ENCODE results near the gene DCLK1. TPM values are rescaled to one million over a fixed set of nuclear protein-coding genes. Genes with fewer than 3 reads are reported as not detected.

Gene DCLK1
- total RNA-seq, 1 experiment from 2014 or later: 2.2 TPM

- Histone ChIP-seq H3K27ac (no peak overlapping the region), H3K4me3 (no peak overlapping the region)
- DNase-seq (ENCODE audit: low read depth in 1 of 2, low spot score in 2 of 2): no peak
These were observed 189.8 kb downstream of the DCLK1 start for GRCh38 chr13:35941374-35941773.

GRCh38 chr13:35940734-35941133 lies 190.4 kb downstream of the DCLK1 start:
- Histone ChIP-seq H3K4me1 (replicated peaks) (no peaks in the 10 kb centered on the region), H3K27me3 (replicated peaks) (no peaks in the 10 kb centered on the region), H3K4me3 (no peak overlapping the region), H3K9me3 (replicated peaks) (0 out of 2 replicates have a peak, but pooled peaks cover 4% of the 10 kb centered on the region), H3K36me3 (no peaks in the 10 kb centered on the region), H3K27ac (no peak overlapping the region)
- no peak for DNase-seq (ENCODE audit: low read depth in 1 of 2, low spot score in 2 of 2)

More at GRCh38 chr13:35941374-35941773, 189.8 kb downstream of the DCLK1 start:
- H3K27me3 ChIP-seq (replicated peaks): no peaks in the 10 kb centered on the region
- no peaks in the 10 kb centered on the region for H3K4me1 ChIP-seq (replicated peaks)
- no peaks in the 10 kb centered on the region for H3K36me3 ChIP-seq
- H3K9me3 ChIP-seq (replicated peaks): 0 out of 2 replicates have a peak, but pooled peaks cover 4% of the 10 kb centered on the region

- DNase-seq (ENCODE audit: low read depth in 1 of 2, low spot score in 2 of 2): no peak
- Histone ChIP-seq H3K36me3 (no peaks in the 10 kb centered on the region), H3K27ac (no peak overlapping the region), H3K4me1 (replicated peaks) (no peaks in the 10 kb centered on the region), H3K4me3 (no peak overlapping the region), H3K9me3 (replicated peaks) (no peaks in the 10 kb centered on the region), H3K27me3 (replicated peaks) (no peaks in the 10 kb centered on the region)
These were observed 194.8 kb downstream of the DCLK1 start for GRCh38 chr13:35936246-35936978.

- H3K36me3 ChIP-seq: no peaks in the 10 kb centered on the region
- no peak for DNase-seq (ENCODE audit: low read depth in 1 of 2, low spot score in 2 of 2)
- H3K4me1 ChIP-seq (replicated peaks): peaks cover 10% of the 10 kb centered on the region
- H3K27ac ChIP-seq: no peak overlapping the region
- no peak overlapping the region for H3K4me3 ChIP-seq
- no peaks in the 10 kb centered on the region for H3K27me3 ChIP-seq (replicated peaks)
- no peaks in the 10 kb centered on the region for H3K9me3 ChIP-seq (replicated peaks)
These were observed 200.2 kb downstream of the DCLK1 start for GRCh38 chr13:35930665-35931631.

- Histone ChIP-seq H3K4me1 (replicated peaks) (peaks cover 26% of the 10 kb centered on the region), H3K36me3 (no peaks in the 10 kb centered on the region), H3K4me3 (no peak overlapping the region), H3K27ac (no peak overlapping the region), H3K9me3 (replicated peaks) (no peaks in the 10 kb centered on the region), H3K27me3 (replicated peaks) (no peaks in the 10 kb centered on the region)
- no peak for DNase-seq (ENCODE audit: low read depth in 1 of 2, low spot score in 2 of 2)
These were observed 203.6 kb downstream of the DCLK1 start for GRCh38 chr13:35927567-35928021.

GRCh38 chr13:35926859-35927530 lies 204.2 kb downstream of the DCLK1 start:
- no peaks in the 10 kb centered on the region for H3K27me3 ChIP-seq (replicated peaks)
- DNase-seq (ENCODE audit: low read depth in 1 of 2, low spot score in 2 of 2): no peak
- H3K4me3 ChIP-seq: no peak overlapping the region
- no peaks in the 10 kb centered on the region for H3K36me3 ChIP-seq
- no peaks in the 10 kb centered on the region for H3K9me3 ChIP-seq (replicated peaks)
- peaks cover 31% of the 10 kb centered on the region for H3K4me1 ChIP-seq (replicated peaks)
- no peak overlapping the region for H3K27ac ChIP-seq

- no peak overlapping the region for H3K4me3 ChIP-seq
- H3K4me1 ChIP-seq (replicated peaks): peaks cover 31% of the 10 kb centered on the region
- peak in 1 of 2 experiments; percentile 7 for DNase-seq (ENCODE audit: low read depth in 1 of 2, low spot score in 2 of 2)
- no peaks in the 10 kb centered on the region for H3K27me3 ChIP-seq (replicated peaks)
- no peak overlapping the region for H3K27ac ChIP-seq
- H3K36me3 ChIP-seq: no peaks in the 10 kb centered on the region
- H3K9me3 ChIP-seq (replicated peaks): no peaks in the 10 kb centered on the region
These were observed 205.5 kb downstream of the DCLK1 start for GRCh38 chr13:35925669-35926068.

GRCh38 chr13:35923347-35923746 lies 207.8 kb downstream of the DCLK1 start:
- no peak overlapping the region for H3K27ac ChIP-seq
- peak; percentile 81 to 84 for DNase-seq (ENCODE audit: low read depth in 1 of 2, low spot score in 2 of 2)

GRCh38 chr13:35920816-35921215 lies 210.4 kb downstream of the DCLK1 start:
- no peak overlapping the region for H3K27ac ChIP-seq
- no peak for DNase-seq (ENCODE audit: low read depth in 1 of 2, low spot score in 2 of 2)
- no peaks in the 10 kb centered on the region for H3K27me3 ChIP-seq (replicated peaks)
- peaks cover 42% of the 10 kb centered on the region for H3K4me1 ChIP-seq (replicated peaks)
- no peaks in the 10 kb centered on the region for H3K36me3 ChIP-seq
- H3K4me3 ChIP-seq: no peak overlapping the region
- no peaks in the 10 kb centered on the region for H3K9me3 ChIP-seq (replicated peaks)

More at GRCh38 chr13:35923347-35923746, 207.8 kb downstream of the DCLK1 start:
- H3K27me3 ChIP-seq (replicated peaks): no peaks in the 10 kb centered on the region
- H3K4me3 ChIP-seq: no peak overlapping the region
- H3K9me3 ChIP-seq (replicated peaks): no peaks in the 10 kb centered on the region
- peaks cover 33% of the 10 kb centered on the region for H3K4me1 ChIP-seq (replicated peaks)
- no peaks in the 10 kb centered on the region for H3K36me3 ChIP-seq

- Histone ChIP-seq H3K27me3 (replicated peaks) (no peaks in the 10 kb centered on the region), H3K9me3 (replicated peaks) (no peaks in the 10 kb centered on the region), H3K4me1 (replicated peaks) (peaks cover 32% of the 10 kb centered on the region), H3K27ac (peak overlapping the region; percentile 78), H3K4me3 (peak overlapping the region; percentile 21), H3K36me3 (no peaks in the 10 kb centered on the region)
- no peak for DNase-seq (ENCODE audit: low read depth in 1 of 2, low spot score in 2 of 2)
These were observed 213.1 kb downstream of the DCLK1 start for GRCh38 chr13:35917942-35918645.

- Histone ChIP-seq H3K4me3 (peak overlapping the region; percentile 21), H3K27me3 (replicated peaks) (no peaks in the 10 kb centered on the region), H3K9me3 (replicated peaks) (no peaks in the 10 kb centered on the region), H3K27ac (peak overlapping the region; percentile 78), H3K36me3 (no peaks in the 10 kb centered on the region), H3K4me1 (replicated peaks) (peaks cover 25% of the 10 kb centered on the region)
- DNase-seq (ENCODE audit: low read depth in 1 of 2, low spot score in 2 of 2): peak; percentile 57 to 59
These were observed 213.8 kb downstream of the DCLK1 start for GRCh38 chr13:35917252-35917941.

- H3K27ac ChIP-seq: no peak overlapping the region
- no peaks in the 10 kb centered on the region for H3K27me3 ChIP-seq (replicated peaks)
- H3K4me3 ChIP-seq: no peak overlapping the region
- H3K4me1 ChIP-seq (replicated peaks): peaks cover 22% of the 10 kb centered on the region
- no peaks in the 10 kb centered on the region for H3K9me3 ChIP-seq (replicated peaks)
- no peak for DNase-seq (ENCODE audit: low read depth in 1 of 2, low spot score in 2 of 2)
- H3K36me3 ChIP-seq: no peaks in the 10 kb centered on the region
These were observed 215.0 kb downstream of the DCLK1 start for GRCh38 chr13:35916146-35916545.
